ENCODE measurements around the gene TJP3.

Gene TJP3

DNA sequence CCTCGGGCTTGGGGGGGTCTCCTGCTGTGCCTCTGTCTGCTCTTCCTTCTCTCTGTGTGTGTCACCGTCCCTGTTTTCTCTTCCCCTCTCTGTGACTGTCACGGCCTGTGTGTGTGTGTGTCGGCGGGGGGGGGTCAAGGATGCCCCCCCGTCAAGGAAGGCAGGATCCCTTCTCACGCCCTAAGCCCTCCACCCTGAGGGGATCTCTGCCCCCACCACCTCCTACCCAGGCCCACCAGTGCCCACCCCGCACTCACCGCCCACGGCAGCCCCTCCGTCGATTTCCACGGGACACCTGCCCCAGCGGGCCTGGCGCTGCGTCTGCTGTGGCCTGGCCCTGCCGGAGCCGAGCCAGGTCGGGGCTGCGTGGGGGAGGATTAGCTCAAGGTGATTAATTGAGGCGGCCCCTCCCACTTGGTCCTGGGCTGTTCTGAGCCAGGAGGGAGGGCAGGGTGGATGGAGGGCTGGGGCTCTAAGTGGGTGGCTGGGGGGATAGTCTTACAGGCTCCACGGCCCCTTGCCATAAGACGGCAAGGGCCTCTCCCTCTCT is 63.8 kb downstream of the TJP3 start, which contains the start of gene RAX2:
Gene RAX2 (minus strand): TSS at position 323 of the 550 bp plus-strand sequence. CDS start 486 bp downstream, outside the sequence.
- POLR2A ChIA-PET, result no interaction called here
- CTCF ChIA-PET, result interaction anchor here (4.2 kb wide), 1 partner anchor 9 kb away, joined by 15 read pairs; the partner anchor contains the start of gene MRPL54
- TF ChIP-seq CTCF (IDR thresholded peaks at IDR 0.05; ENCODE audit: control extremely low read depth, extremely low read depth, low read depth, missing control alignments), result no peak
- DNase-seq (ENCODE audit: extremely low spot score), result no peak

DNA sequence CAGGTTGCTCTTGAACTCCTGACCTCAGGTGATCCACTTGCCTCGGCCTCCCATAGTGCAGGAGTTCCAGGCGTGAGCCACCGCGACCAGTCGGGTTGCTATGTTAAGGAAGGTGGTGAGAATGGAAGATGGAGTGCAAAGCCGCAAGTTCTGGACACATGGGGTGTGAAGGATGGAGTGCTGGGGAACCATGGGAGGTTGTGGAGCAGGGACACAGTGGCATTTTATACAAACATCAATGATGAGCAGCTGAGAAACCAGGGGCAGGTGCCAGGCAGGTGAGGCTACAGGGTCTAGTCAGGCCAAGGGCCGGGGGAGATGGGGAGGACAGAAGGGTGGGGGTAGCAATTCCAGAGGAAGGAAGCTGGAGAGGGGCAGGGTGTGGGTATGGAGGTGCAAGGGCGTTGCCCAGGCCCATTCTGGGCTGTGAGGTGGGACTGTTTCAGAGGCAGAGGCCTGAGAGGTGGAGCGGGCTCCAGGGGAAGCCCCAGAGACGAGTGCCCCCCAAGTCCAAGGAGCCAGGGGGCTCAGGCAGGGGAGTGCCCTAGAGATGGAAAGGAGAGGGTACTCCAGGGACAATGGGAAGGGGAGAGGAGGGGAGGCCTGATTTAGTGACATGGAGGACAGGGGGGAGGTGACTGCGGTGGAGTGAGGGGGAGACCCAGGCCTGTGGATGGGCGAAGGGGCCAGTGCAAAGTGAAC is 65.8 kb downstream of the TJP3 start:
- CTCF ChIA-PET, result interaction anchor here (4.2 kb wide), 1 partner anchor 11 kb away, joined by 15 read pairs; the partner anchor contains the start of gene MRPL54
- TF ChIP-seq CTCF (IDR thresholded peaks at IDR 0.05; ENCODE audit: control extremely low read depth, extremely low read depth, low read depth, missing control alignments), result no peak
- POLR2A ChIA-PET, result no interaction called here
- DNase-seq (ENCODE audit: extremely low spot score), result no peak

DNA sequence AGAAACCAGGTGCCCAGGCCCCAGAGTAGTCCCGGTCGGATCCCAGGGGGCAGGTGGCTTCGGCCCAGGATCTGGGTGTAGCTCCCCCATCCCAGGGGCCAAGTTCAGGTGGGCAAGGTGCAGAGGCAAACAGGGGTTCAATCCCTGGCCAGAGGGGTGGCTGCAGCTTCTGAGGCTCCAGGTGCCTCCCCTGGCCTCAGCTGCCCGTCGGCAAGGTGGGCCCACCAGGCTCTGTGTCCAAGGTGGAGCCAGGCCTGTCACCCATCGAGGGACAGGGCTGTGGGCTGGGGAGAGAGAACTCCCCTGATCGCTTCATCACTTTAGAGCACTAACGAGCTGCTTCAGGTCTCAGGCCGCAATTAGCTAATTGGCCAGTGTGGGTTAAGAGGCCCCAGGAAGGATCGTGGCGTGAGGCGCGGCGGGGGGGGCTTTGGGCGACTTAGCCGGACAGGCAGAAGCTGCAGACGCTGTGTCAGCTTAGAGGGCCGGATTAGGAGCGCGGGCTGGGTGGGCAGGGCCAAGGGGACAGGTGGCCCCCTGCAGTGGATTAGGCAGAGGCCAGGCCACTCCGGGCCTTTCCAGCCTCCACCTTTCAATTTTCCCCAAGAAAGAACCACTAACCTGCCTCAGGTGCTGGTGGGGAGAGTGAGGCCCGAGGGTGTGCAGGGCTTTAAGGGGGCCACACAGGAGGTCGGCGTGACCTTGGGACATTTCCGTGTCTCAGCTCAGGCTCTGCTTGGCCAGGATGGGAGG is 66.6 kb downstream of the TJP3 start:
- POLR2A ChIA-PET, result interaction anchor here (0.6 kb wide), 1 partner anchor 9 kb away, joined by 3 read pairs; no protein-coding TSS in a partner anchor
- TF ChIP-seq CTCF (IDR thresholded peaks at IDR 0.05; ENCODE audit: control extremely low read depth, extremely low read depth, low read depth, missing control alignments), result no peak
- DNase-seq (ENCODE audit: extremely low spot score), result no peak
- CTCF ChIA-PET, result interaction anchor here (4.2 kb wide), 1 partner anchor 12 kb away, joined by 15 read pairs; the partner anchor contains the start of gene MRPL54

DNA sequence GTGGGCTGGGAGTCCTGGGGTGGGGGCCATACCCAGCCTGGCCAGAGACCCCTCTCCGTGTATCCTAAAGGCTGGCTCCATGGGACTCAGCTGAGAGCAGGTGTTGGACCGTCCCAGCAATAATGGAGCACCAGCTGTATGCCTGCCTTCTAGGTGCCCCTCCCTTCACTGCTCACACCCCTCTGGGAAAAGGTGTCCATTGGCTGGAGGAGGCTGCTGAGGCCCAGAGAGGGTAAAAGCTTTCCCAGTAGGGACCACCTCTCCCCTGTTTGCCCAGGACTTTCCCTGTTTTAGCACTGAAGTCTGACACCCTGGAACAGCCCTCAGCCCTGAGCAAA is 67.2 kb downstream of the TJP3 start:
- ChIA-PET CTCF (interaction anchor here (4.2 kb wide), 1 partner anchor 12 kb away, joined by 15 read pairs; the partner anchor contains the start of gene MRPL54), POLR2A (no interaction called here)
- TF ChIP-seq CTCF (IDR thresholded peaks at IDR 0.05; ENCODE audit: control extremely low read depth, extremely low read depth, low read depth, missing control alignments), result no peak
- DNase-seq (ENCODE audit: extremely low spot score), result no peak

- DNase-seq (ENCODE audit: extremely low spot score), result no peak
- no peak for TF ChIP-seq CTCF (IDR thresholded peaks at IDR 0.05; ENCODE audit: control extremely low read depth, extremely low read depth, low read depth, missing control alignments)
- POLR2A ChIA-PET, result no interaction called here
- CTCF ChIA-PET, result interaction anchor here (4.2 kb wide), 1 partner anchor 13 kb away, joined by 15 read pairs; the partner anchor contains the start of gene MRPL54
Observed at GRCh38 chr19:3775831-3776230, 67.6 kb downstream of the TJP3 start.

- ChIA-PET CTCF (no interaction called here), POLR2A (no interaction called here)
- TF ChIP-seq CTCF (IDR thresholded peaks at IDR 0.05; ENCODE audit: control extremely low read depth, extremely low read depth, low read depth, missing control alignments), result no peak
- no peak for DNase-seq (ENCODE audit: extremely low spot score)
Observed at GRCh38 chr19:3776479-3777040, 68.4 kb downstream of the TJP3 start.
